ENCODE measurements around the gene CDH15. TPM values are rescaled to one million over a fixed set of nuclear protein-coding genes. Genes with fewer than 3 reads are reported as not detected.

Gene CDH15
- total and polyA plus RNA-seq, 2 of the 13 experiments (the other 11 are each of a cell fraction or from before 2014, with no cell fraction given), result 0.74 to 2.2 TPM

- TF ChIP-seq ZNF569 (CRISPR knock-in tag; IDR thresholded peaks at IDR 0.05; ENCODE audit: borderline replicate concordance) (no peak), ZNF557 (CRISPR knock-in tag; IDR thresholded peaks at IDR 0.05) (0 out of 2 replicates have a peak, but pooled peaks have one; percentile 56), NFIB (CRISPR knock-in tag; IDR thresholded peaks at IDR 0.05; ENCODE audit: borderline replicate concordance) (no peak), NR2C2 (CRISPR knock-in tag; IDR thresholded peaks at IDR 0.05; ENCODE audit: borderline replicate concordance) (no peak), MED8 (CRISPR knock-in tag; IDR thresholded peaks at IDR 0.05; ENCODE audit: insufficient replicate concordance) (no peak), ZNF792 (CRISPR knock-in tag; IDR thresholded peaks at IDR 0.05) (peak; percentile 48; the same call in 1 of the 2 replicates), ZFYVE20 (CRISPR knock-in tag; IDR thresholded peaks at IDR 0.05; ENCODE audit: borderline replicate concordance, low read depth) (no peak), RBAK (CRISPR knock-in tag; IDR thresholded peaks at IDR 0.05) (no peak), ZNF225 (CRISPR knock-in tag; IDR thresholded peaks at IDR 0.05) (no peak), SIN3B (IDR thresholded peaks at IDR 0.05; ENCODE audit: low read length) (no peak), ZFP41 (CRISPR knock-in tag; IDR thresholded peaks at IDR 0.05; ENCODE audit: borderline replicate concordance) (no peak), ZKSCAN1 (IDR thresholded peaks at IDR 0.05; ENCODE audit: low read length) (no peak), ZNF232 (CRISPR knock-in tag; IDR thresholded peaks at IDR 0.05; ENCODE audit: borderline replicate concordance) (no peak), TFDP2 (CRISPR knock-in tag; IDR thresholded peaks at IDR 0.05) (no peak), SRY (CRISPR knock-in tag; IDR thresholded peaks at IDR 0.05) (0 out of 2 replicates have a peak, but pooled peaks have one; percentile 44), ZNF564 (CRISPR knock-in tag; IDR thresholded peaks at IDR 0.05) (0 out of 2 replicates have a peak, but pooled peaks have one; percentile 38), MNT (IDR thresholded peaks at IDR 0.05) (no peak), ZNF3 (CRISPR knock-in tag; IDR thresholded peaks at IDR 0.05) (no peak), KIAA2018 (CRISPR knock-in tag; IDR thresholded peaks at IDR 0.05; ENCODE audit: borderline replicate concordance) (no peak)
These were observed 30.2 kb downstream of the CDH15 start (continued) for GRCh38 chr16:89201439-89202377.
